ENCODE results near the gene DGLUCY.

The DGLUCY gene

GRCh38 chr14:91273273-91273884 lies 159.5 kb downstream of the DGLUCY start:
- DNase-seq (ENCODE audit: low read depth in 2 of 3, low spot score in 2 of 3): no peak

- no peak for DNase-seq (ENCODE audit: low read depth in 2 of 3, low spot score in 2 of 3)
Observed at GRCh38 chr14:91273885-91274273, 160.0 kb downstream of the DGLUCY start.

- DNase-seq (ENCODE audit: low read depth in 2 of 3, low spot score in 2 of 3): no peak
Observed at GRCh38 chr14:91274796-91275195, 160.9 kb downstream of the DGLUCY start.
